H9 (cell line): ENCODE data around the gene MROH2A. TPM values are rescaled to one million over a fixed set of nuclear protein-coding genes. Genes with fewer than 3 reads are reported as not detected.

Experiments
- DNase-seq: peaks from one replicate; pipeline ENCODE4 v3.0.0-alpha.2; 2017
- H2AFZ ChIP-seq: one replicate; pipeline ENCODE4 v1.6.1; 2013; ENCODE audit warnings: mild to moderate bottlenecking, low read length, control low read depth, moderate library complexity
- H2AK5ac ChIP-seq: 2 replicates; pipeline ENCODE4 v1.6.1; 2013; ENCODE audit warnings: low read length, control low read depth, mixed read lengths; ENCODE audit not compliant: insufficient read length
- H2BK120ac ChIP-seq: one replicate; pipeline ENCODE4 v1.6.1; 2013; ENCODE audit warnings: low read depth, mild to moderate bottlenecking, low read length, control low read depth, inconsistent platforms; ENCODE audit not compliant: poor library complexity, severe bottlenecking
- H2BK12ac ChIP-seq: 2 replicates; pipeline ENCODE4 v1.6.1; 2013; ENCODE audit warnings: low read length, control low read depth, mixed read lengths, low read depth; ENCODE audit not compliant: insufficient read length
- H2BK15ac ChIP-seq: 2 replicates; pipeline ENCODE4 v1.6.1; 2013; ENCODE audit warnings: low read depth, low read length, control low read depth
- H2BK20ac ChIP-seq: one replicate; pipeline ENCODE4 v1.6.1; 2013; ENCODE audit warnings: low read depth, mild to moderate bottlenecking, low read length, control low read depth, inconsistent platforms; ENCODE audit not compliant: poor library complexity, severe bottlenecking
- H2BK5ac ChIP-seq: 2 replicates; pipeline ENCODE4 v1.6.1; 2013; ENCODE audit warnings: low read length, control low read depth, mixed read lengths; ENCODE audit not compliant: insufficient read length
- H3K14ac ChIP-seq: 2 replicates; pipeline ENCODE4 v1.6.1; 2013; ENCODE audit warnings: low read length, control low read depth; ENCODE audit not compliant: insufficient read depth
- H3K18ac ChIP-seq: 2 replicates; pipeline ENCODE4 v1.6.1; 2013; ENCODE audit warnings: low read depth, mild to moderate bottlenecking, mixed read lengths, low read length, control low read depth; ENCODE audit not compliant: insufficient read length
- H3K23ac ChIP-seq: 2 replicates; pipeline ENCODE4 v1.6.1; 2013; ENCODE audit warnings: low read length, control low read depth, mixed read lengths, low read depth; ENCODE audit not compliant: insufficient read length
- H3K23me2 ChIP-seq: 2 replicates; pipeline ENCODE4 v1.6.1; 2013; ENCODE audit warnings: low read depth, mild to moderate bottlenecking, mixed read lengths, low read length, control low read depth; ENCODE audit not compliant: insufficient read length, poor library complexity, severe bottlenecking
- H3K27ac ChIP-seq: 2 replicates; pipeline ENCODE4 v1.5.1; 2013; ENCODE audit warnings: low read length, control low read depth, mixed read lengths, low read depth; ENCODE audit not compliant: insufficient read length
- H3K27me3 ChIP-seq: 2 replicates; pipeline ENCODE4 v1.6.1; 2013; ENCODE audit warnings: low read length, control low read depth, inconsistent platforms; ENCODE audit not compliant: insufficient read depth
- H3K4ac ChIP-seq: 2 replicates; pipeline ENCODE4 v1.6.1; 2013; ENCODE audit warnings: low read depth, mild to moderate bottlenecking, control low read depth, inconsistent platforms, low read length, moderate library complexity
- H3K4me1 ChIP-seq: 2 replicates; pipeline ENCODE4 v1.6.1; 2013; ENCODE audit warnings: low read length, control low read depth, inconsistent platforms; ENCODE audit not compliant: insufficient read depth
- H3K4me2 ChIP-seq: 2 replicates; pipeline ENCODE4 v1.6.1; 2013; ENCODE audit warnings: low read length, control low read depth, mixed read lengths; ENCODE audit not compliant: insufficient read length, insufficient read depth
- H3K56ac ChIP-seq: 2 replicates; pipeline ENCODE4 v1.6.1; 2013; ENCODE audit warnings: low read depth, mild to moderate bottlenecking, mixed read lengths, low read length, control low read depth; ENCODE audit not compliant: insufficient read length
- H3K79me1 ChIP-seq: 2 replicates; pipeline ENCODE4 v1.6.1; 2013; ENCODE audit warnings: low read depth, mild to moderate bottlenecking, moderate library complexity, low read length, control low read depth, inconsistent platforms; ENCODE audit not compliant: insufficient read depth, poor library complexity, severe bottlenecking
- H3K79me2 ChIP-seq: 2 replicates; pipeline ENCODE4 v1.6.1; 2013; ENCODE audit warnings: low read length, control low read depth, inconsistent platforms; ENCODE audit not compliant: insufficient read depth
- H3K9ac ChIP-seq: 2 replicates; pipeline ENCODE4 v1.6.1; 2013; ENCODE audit warnings: low read length, control low read depth, mixed read lengths; ENCODE audit not compliant: insufficient read length; ENCODE audit errors: extremely low read depth
- H3K9me3 ChIP-seq: one replicate; pipeline ENCODE4 v1.6.1; 2013; ENCODE audit warnings: low read depth, low read length, inconsistent platforms; ENCODE audit not compliant: control insufficient read depth
- H3T11ph ChIP-seq: one replicate; pipeline ENCODE4 v1.6.1; 2013; ENCODE audit warnings: mild to moderate bottlenecking, low read length, control low read depth, inconsistent platforms
- H4K20me1 ChIP-seq: one replicate; pipeline ENCODE4 v1.6.1; 2013; ENCODE audit not compliant: control insufficient read depth, insufficient read length, insufficient read depth
- H4K5ac ChIP-seq: 2 replicates; pipeline ENCODE4 v1.6.1; 2013; ENCODE audit warnings: low read depth, mild to moderate bottlenecking, mixed read lengths, low read length, control low read depth; ENCODE audit not compliant: insufficient read length
- H4K8ac ChIP-seq: replicated peaks from 2 replicates; pipeline ENCODE4 v1.6.1; 2013; ENCODE audit warnings: low read length, control low read depth, mixed read lengths, low read depth; ENCODE audit not compliant: insufficient read length
- H4K91ac ChIP-seq: 2 replicates; pipeline ENCODE4 v1.6.1; 2013; ENCODE audit warnings: low read depth, mild to moderate bottlenecking, moderate library complexity, mixed read lengths, low read length, control low read depth; ENCODE audit not compliant: insufficient read length
- H3K27ac Mint-ChIP-seq, 3 experiments: 2 replicates in 2 of 3; 3 replicates in 1 of 3; pipeline ENCODE4 v1.8.0; 2020 to 2021; ENCODE audit warnings: mixed read lengths in 3 of 3, mild to moderate bottlenecking in 1 of 3, moderate library complexity in 1 of 3
- H3K27me3 Mint-ChIP-seq: 2 replicates; pipeline ENCODE4 v1.8.0; 2021; ENCODE audit warnings: low read depth, mild to moderate bottlenecking, moderate library complexity, mixed read lengths
- H3K36me3 Mint-ChIP-seq, 3 experiments: 2 replicates in 2 of 3; 3 replicates in 1 of 3; pipeline ENCODE4 v1.8.0; 2020 to 2021; ENCODE audit warnings: low read depth in 3 of 3, mixed read lengths in 3 of 3; ENCODE audit not compliant: insufficient read depth in 1 of 3
- H3K4me1 Mint-ChIP-seq, 2 experiments: 2 replicates each; pipeline ENCODE4 v1.8.0; 2020; ENCODE audit warnings: mixed read lengths in 2 of 2
- H3K4me3 Mint-ChIP-seq, 2 experiments: 2 replicates in 1 of 2; 3 replicates in 1 of 2; pipeline ENCODE4 v1.8.0; 2020 to 2021; ENCODE audit warnings: mild to moderate bottlenecking in 2 of 2, mixed read lengths in 2 of 2, moderate library complexity in 1 of 2
- H3K9me3 Mint-ChIP-seq, 2 experiments: 2 replicates in 1 of 2; 3 replicates in 1 of 2; pipeline ENCODE4 v1.8.0; 2020; ENCODE audit warnings: mild to moderate bottlenecking in 2 of 2, mixed read lengths in 2 of 2, moderate library complexity in 1 of 2
- CTCF ChIP-seq: fragments of 200-600 bp; sonication (generic); conservative IDR thresholded peaks from 3 replicates; pipeline ENCODE4 v1.8.0; 2021; ENCODE audit warnings: antibody characterized with exemption, mild to moderate bottlenecking
- WGBS: extraction: QIAGEN DNeasy Blood & Tissue Kit; methylation state at CpG from one replicate; pipeline ENCODE4 v1.1.7; 2013; ENCODE audit warnings: missing lambda C conversion rate, low lambda C conversion rate, mixed read lengths; ENCODE audit not compliant: insufficient read length; ENCODE audit errors: extremely low coverage; 5-methylcytosine and 5-hydroxymethylcytosine counted together
- total RNA-seq: library from RNA; stranded (reverse); gene quantifications from 2 replicates; pipeline ENCODE4 v1.2.1, GENCODE V29; 2021

Gene MROH2A
- total RNA-seq, 1 experiment from 2014 or later = not detected

DNA sequence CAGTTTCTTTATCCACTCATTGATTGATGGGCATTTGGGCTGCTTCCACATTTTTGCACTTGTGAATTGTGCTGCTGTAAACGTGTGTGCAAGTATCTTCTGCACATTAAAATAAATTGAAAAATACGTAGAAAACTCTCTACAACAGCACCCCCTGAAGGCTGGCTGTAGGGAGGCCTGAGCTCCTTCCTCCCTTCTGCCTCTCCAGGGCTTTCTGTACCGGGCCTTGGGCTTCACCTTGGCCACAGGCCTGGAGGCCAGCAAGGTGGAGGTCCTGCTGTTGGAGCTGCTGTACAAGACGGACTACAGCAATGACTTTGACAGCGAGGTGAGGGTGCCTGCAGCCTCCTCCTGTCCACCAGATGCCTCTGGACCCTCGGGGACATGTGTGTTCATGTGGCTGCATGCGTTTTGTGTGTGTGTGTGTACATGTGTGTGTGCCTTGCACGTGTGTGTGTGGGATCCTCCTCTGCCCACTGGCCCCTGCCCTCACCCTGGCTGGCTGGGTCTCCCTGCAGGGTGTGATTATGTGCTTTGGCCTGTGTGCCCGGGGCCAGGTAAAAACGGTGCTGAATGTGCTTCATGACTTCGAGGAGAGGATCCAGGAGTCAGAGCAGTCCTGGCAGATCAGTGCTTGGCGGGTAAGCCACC, 29.2 kb downstream of the MROH2A start:
- H2BK20ac ChIP-seq = no peak overlapping the region
- no peak overlapping the region for H3K27ac Mint-ChIP-seq
- no peaks in the 10 kb centered on the region for H3K27me3 ChIP-seq
- peaks cover 23% of the 10 kb centered on the region for H3K27me3 Mint-ChIP-seq
- H4K20me1 ChIP-seq = no peaks in the 10 kb centered on the region
- no peak overlapping the region for H3K14ac ChIP-seq
- no peaks in the 10 kb centered on the region for H3K4me1 Mint-ChIP-seq
- no peak overlapping the region for H2BK5ac ChIP-seq
- no peak overlapping the region for H2BK120ac ChIP-seq
- H3K79me2 ChIP-seq = no peaks in the 10 kb centered on the region
- no peak overlapping the region for H4K5ac ChIP-seq
- peaks cover 5% of the 10 kb centered on the region in 2 experiments; a peak in 3 of 5 replicates for H3K9me3 Mint-ChIP-seq
- no peaks in the 10 kb centered on the region for H3K79me1 ChIP-seq
- no peaks in the 10 kb centered on the region for H3K23me2 ChIP-seq
- no peak overlapping the region for H3K18ac ChIP-seq
- H3K4me1 ChIP-seq = no peaks in the 10 kb centered on the region
- no peak overlapping the region for H3K4ac ChIP-seq
- H3K9ac ChIP-seq = no peak overlapping the region
- no peaks in the 10 kb centered on the region for H3K9me3 ChIP-seq
- no peak overlapping the region for H3K27ac ChIP-seq
- H3K4me2 ChIP-seq = no peak overlapping the region
- WGBS = no CpG with 5 or more reads among the region's 12 CpGs
- no peak overlapping the region for H3K4me3 Mint-ChIP-seq
- no peaks in the 10 kb centered on the region for H3K36me3 Mint-ChIP-seq
- peak; percentile 27 for DNase-seq
- TF ChIP-seq CTCF = peak; percentile 31; the same call in 2 of the 3 replicates
- no peak overlapping the region for H2BK12ac ChIP-seq
- H2AK5ac ChIP-seq = no peak overlapping the region
- H3T11ph ChIP-seq = no peak overlapping the region
- no peak overlapping the region for H4K8ac ChIP-seq
- no peak overlapping the region for H3K56ac ChIP-seq
- no peak overlapping the region for H2BK15ac ChIP-seq
- no peak overlapping the region for H3K23ac ChIP-seq
- no peak overlapping the region for H2AFZ ChIP-seq
- H4K91ac ChIP-seq = no peak overlapping the region
